GM19328 (cell line): Measurements from ENCODE around the gene IL18RAP.

Experiments
- ATAC-seq: cut with Tn5 transposase; IDR thresholded peaks from one replicate; pipeline ENCODE4 v1.9.1; 2021; ENCODE audit warnings: mild to moderate bottlenecking, moderate library complexity; ENCODE audit not compliant: unreplicated experiment

The IL18RAP gene

GRCh38 chr2:102422910-102423309 is at the start of gene IL18RAP:
Gene IL18RAP (plus strand): TSS chr2:102423160. CDS start chr2:102423278, 118 bp downstream.
- no peak for ATAC-seq

GRCh38 chr2:102376052-102376591 is 46.8 kb upstream of the IL18RAP start:
- ATAC-seq: no peak

- no peak for ATAC-seq
Measured at GRCh38 chr2:102383722-102384121, 39.2 kb upstream of the IL18RAP start.

GRCh38 chr2:102385522-102385921 is 37.4 kb upstream of the IL18RAP start:
- no peak for ATAC-seq

- ATAC-seq: no peak
Measured at GRCh38 chr2:102386004-102386403, 37.0 kb upstream of the IL18RAP start.

- no peak for ATAC-seq
Measured at GRCh38 chr2:102386867-102387541, 36.0 kb upstream of the IL18RAP start.

GRCh38 chr2:102387763-102388546 is 35.0 kb upstream of the IL18RAP start:
- no peak for ATAC-seq

- no peak for ATAC-seq
Measured at GRCh38 chr2:102391565-102391964, 31.4 kb upstream of the IL18RAP start.

GRCh38 chr2:102392096-102392495 is 30.9 kb upstream of the IL18RAP start:
- no peak for ATAC-seq

- no peak for ATAC-seq
Measured at GRCh38 chr2:102392942-102393341, 30.0 kb upstream of the IL18RAP start.

- no peak for ATAC-seq
Measured at GRCh38 chr2:102396012-102396411, 26.9 kb upstream of the IL18RAP start.

- no peak for ATAC-seq
Measured at GRCh38 chr2:102397209-102397608, 25.8 kb upstream of the IL18RAP start.

GRCh38 chr2:102399499-102400141 is 23.3 kb upstream of the IL18RAP start:
- no peak for ATAC-seq

- no peak for ATAC-seq
Measured at GRCh38 chr2:102401456-102401855, 21.5 kb upstream of the IL18RAP start.

- ATAC-seq: no peak
Measured at GRCh38 chr2:102401865-102402264, 21.1 kb upstream of the IL18RAP start.

GRCh38 chr2:102410952-102411351 is 12.0 kb upstream of the IL18RAP start:
- ATAC-seq: no peak

GRCh38 chr2:102412199-102412598 is 10.8 kb upstream of the IL18RAP start:
- ATAC-seq: no peak

GRCh38 chr2:102417946-102418345 is 5.0 kb upstream of the IL18RAP start:
- no peak for ATAC-seq

GRCh38 chr2:102418421-102418961 is 4.5 kb upstream of the IL18RAP start:
- ATAC-seq: peak; percentile 68

- ATAC-seq: no peak
Measured at GRCh38 chr2:102420290-102420689, 2.7 kb upstream of the IL18RAP start.
